NB4 (cell line): ENCODE data around the gene DUOX2.

Source experiments
- MYC ChIP-seq: IDR thresholded peaks from 2 replicates; pipeline ENCODE4 v1.6.1; 2011; ENCODE audit warnings: low read depth, low read length
- POLR2A ChIP-seq: IDR thresholded peaks from 2 replicates; pipeline ENCODE4 v1.6.1; 2011; ENCODE audit warnings: mild to moderate bottlenecking; ENCODE audit not compliant: insufficient read length; ENCODE audit errors: extremely low read depth
- TF ChIP-seq, protein P1 (sequence below): IDR thresholded peaks from 2 replicates; pipeline ENCODE4 v1.6.1; 2011; ENCODE audit warnings: low read depth, low read length
- TF ChIP-seq, protein P2 (sequence below): IDR thresholded peaks from one replicate; pipeline ENCODE4 v1.5.1; 2012; ENCODE audit warnings: low read depth, low read length

DNA sequence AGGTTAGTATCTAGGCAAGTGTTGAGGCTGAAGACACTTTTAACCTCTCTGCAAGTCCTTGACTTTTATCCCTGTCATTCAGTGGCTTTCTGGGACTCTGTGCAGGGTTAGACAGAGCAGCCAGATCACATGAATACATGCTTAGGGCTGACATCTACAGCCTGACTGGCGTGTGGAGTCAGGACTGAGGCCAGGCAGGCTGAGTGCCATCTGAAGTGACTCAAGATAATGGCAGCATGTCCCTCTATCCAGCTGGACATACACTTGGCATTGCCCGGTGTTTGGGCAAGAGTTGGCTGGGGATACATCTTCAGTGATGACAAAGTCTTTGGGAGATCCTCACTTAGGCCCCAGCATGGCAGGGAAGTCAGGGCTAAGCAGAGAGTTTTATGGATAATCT lies 22.4 kb downstream of the DUOX2 start:
- TF ChIP-seq, protein P1, sequence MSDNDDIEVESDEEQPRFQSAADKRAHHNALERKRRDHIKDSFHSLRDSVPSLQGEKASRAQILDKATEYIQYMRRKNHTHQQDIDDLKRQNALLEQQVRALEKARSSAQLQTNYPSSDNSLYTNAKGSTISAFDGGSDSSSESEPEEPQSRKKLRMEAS, result no peak
- TF ChIP-seq, protein P2, sequence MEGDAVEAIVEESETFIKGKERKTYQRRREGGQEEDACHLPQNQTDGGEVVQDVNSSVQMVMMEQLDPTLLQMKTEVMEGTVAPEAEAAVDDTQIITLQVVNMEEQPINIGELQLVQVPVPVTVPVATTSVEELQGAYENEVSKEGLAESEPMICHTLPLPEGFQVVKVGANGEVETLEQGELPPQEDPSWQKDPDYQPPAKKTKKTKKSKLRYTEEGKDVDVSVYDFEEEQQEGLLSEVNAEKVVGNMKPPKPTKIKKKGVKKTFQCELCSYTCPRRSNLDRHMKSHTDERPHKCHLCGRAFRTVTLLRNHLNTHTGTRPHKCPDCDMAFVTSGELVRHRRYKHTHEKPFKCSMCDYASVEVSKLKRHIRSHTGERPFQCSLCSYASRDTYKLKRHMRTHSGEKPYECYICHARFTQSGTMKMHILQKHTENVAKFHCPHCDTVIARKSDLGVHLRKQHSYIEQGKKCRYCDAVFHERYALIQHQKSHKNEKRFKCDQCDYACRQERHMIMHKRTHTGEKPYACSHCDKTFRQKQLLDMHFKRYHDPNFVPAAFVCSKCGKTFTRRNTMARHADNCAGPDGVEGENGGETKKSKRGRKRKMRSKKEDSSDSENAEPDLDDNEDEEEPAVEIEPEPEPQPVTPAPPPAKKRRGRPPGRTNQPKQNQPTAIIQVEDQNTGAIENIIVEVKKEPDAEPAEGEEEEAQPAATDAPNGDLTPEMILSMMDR, result no peak
- no peak for TF ChIP-seq POLR2A
- TF ChIP-seq MYC, result no peak
